HUES48 (cell line): ENCODE data around the gene TMA7B.

Source experiments
- H3K27ac ChIP-seq: one replicate; pipeline ENCODE4 v1.7.0; 2013; ENCODE audit warnings: low read depth, low read length, inconsistent platforms
- H3K27me3 ChIP-seq: 2 replicates; pipeline ENCODE4 v1.6.1; 2013; ENCODE audit warnings: mild to moderate bottlenecking, low read length; ENCODE audit not compliant: control insufficient read depth, insufficient read depth
- H3K36me3 ChIP-seq: 2 replicates; pipeline ENCODE4 v1.6.1; 2013; ENCODE audit warnings: low read length; ENCODE audit not compliant: control insufficient read depth, insufficient read depth
- H3K4me1 ChIP-seq: 2 replicates; pipeline ENCODE4 v1.6.1; 2013; ENCODE audit warnings: mild to moderate bottlenecking, low read length; ENCODE audit not compliant: control insufficient read depth, insufficient read depth
- H3K4me3 ChIP-seq: 2 replicates; pipeline ENCODE4 v1.5.1; 2013; ENCODE audit warnings: mild to moderate bottlenecking, low read depth, low read length
- H3K9ac ChIP-seq: 2 replicates; pipeline ENCODE4 v1.6.1; 2013; ENCODE audit warnings: mild to moderate bottlenecking, low read depth, low read length, moderate library complexity
- H3K9me3 ChIP-seq: 2 replicates; pipeline ENCODE4 v1.6.1; 2013; ENCODE audit warnings: low read length; ENCODE audit not compliant: control insufficient read depth, insufficient read depth

The TMA7B gene

GRCh38 chr22:39933741-39934140 is 26.5 kb upstream of the TMA7B start:
- Histone ChIP-seq H3K9me3 (no peaks in the 10 kb centered on the region), H3K36me3 (no peaks in the 10 kb centered on the region), H3K4me1 (peaks cover 31% of the 10 kb centered on the region), H3K9ac (no peak overlapping the region), H3K27ac (no peak overlapping the region), H3K4me3 (no peak overlapping the region), H3K27me3 (no peaks in the 10 kb centered on the region)

GRCh38 chr22:39935116-39935515 is 25.1 kb upstream of the TMA7B start:
- Histone ChIP-seq H3K27me3 (no peaks in the 10 kb centered on the region), H3K36me3 (no peaks in the 10 kb centered on the region), H3K4me1 (peaks cover 33% of the 10 kb centered on the region), H3K4me3 (no peak overlapping the region), H3K9ac (no peak overlapping the region), H3K9me3 (no peaks in the 10 kb centered on the region), H3K27ac (no peak overlapping the region)

- no peak overlapping the region for H3K4me3 ChIP-seq
- H3K36me3 ChIP-seq: no peaks in the 10 kb centered on the region
- H3K9me3 ChIP-seq: no peaks in the 10 kb centered on the region
- H3K27ac ChIP-seq: no peak overlapping the region
- H3K27me3 ChIP-seq: no peaks in the 10 kb centered on the region
- H3K9ac ChIP-seq: no peak overlapping the region
- H3K4me1 ChIP-seq: peaks cover 38% of the 10 kb centered on the region
These were observed 24.6 kb upstream of the TMA7B start for GRCh38 chr22:39935612-39936011.

DNA sequence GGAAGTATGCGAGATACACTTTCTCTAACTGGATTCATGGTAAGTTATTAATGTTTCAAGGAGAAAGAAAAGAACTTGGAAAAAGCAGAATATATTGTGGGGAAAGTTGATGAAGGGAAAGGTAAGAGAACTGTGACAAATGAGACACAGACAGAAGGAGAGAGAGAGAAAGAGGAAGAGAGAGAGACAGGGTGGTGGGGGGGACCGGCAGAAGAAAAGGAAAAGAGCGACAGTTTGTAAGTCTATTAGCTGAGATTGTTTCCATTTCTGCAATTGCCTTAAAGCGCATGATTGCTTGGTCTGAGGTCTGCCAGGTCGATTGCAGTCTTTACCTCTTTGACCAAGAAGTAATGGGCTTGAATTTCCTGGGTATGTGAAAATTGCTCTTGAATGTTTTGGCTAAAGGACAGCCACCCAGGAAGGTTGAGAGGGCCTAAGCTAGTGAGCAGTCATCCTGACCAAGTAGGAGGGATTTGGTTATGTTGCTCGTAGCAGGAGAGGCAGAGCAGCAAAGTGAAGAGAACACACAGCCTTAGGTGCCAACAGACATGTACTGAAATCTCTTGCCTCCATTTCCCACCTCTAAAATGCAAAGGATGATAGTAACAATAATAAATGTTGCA is 23.6 kb upstream of the TMA7B start:
- Histone ChIP-seq H3K9ac (no peak overlapping the region), H3K27me3 (no peaks in the 10 kb centered on the region), H3K4me3 (no peak overlapping the region), H3K27ac (no peak overlapping the region), H3K4me1 (peaks cover 49% of the 10 kb centered on the region), H3K36me3 (no peaks in the 10 kb centered on the region), H3K9me3 (no peaks in the 10 kb centered on the region)

- Histone ChIP-seq H3K4me3 (no peak overlapping the region), H3K36me3 (no peaks in the 10 kb centered on the region), H3K9ac (no peak overlapping the region), H3K9me3 (no peaks in the 10 kb centered on the region), H3K4me1 (peaks cover 59% of the 10 kb centered on the region), H3K27me3 (no peaks in the 10 kb centered on the region), H3K27ac (no peak overlapping the region)
These were observed 22.3 kb upstream of the TMA7B start for GRCh38 chr22:39937906-39938305.

GRCh38 chr22:39938509-39939111 is 21.6 kb upstream of the TMA7B start:
- no peak overlapping the region for H3K4me3 ChIP-seq
- H3K4me1 ChIP-seq: peaks cover 61% of the 10 kb centered on the region
- no peak overlapping the region for H3K27ac ChIP-seq
- no peak overlapping the region for H3K9ac ChIP-seq
- H3K27me3 ChIP-seq: no peaks in the 10 kb centered on the region
- no peaks in the 10 kb centered on the region for H3K9me3 ChIP-seq
- H3K36me3 ChIP-seq: no peaks in the 10 kb centered on the region

DNA sequence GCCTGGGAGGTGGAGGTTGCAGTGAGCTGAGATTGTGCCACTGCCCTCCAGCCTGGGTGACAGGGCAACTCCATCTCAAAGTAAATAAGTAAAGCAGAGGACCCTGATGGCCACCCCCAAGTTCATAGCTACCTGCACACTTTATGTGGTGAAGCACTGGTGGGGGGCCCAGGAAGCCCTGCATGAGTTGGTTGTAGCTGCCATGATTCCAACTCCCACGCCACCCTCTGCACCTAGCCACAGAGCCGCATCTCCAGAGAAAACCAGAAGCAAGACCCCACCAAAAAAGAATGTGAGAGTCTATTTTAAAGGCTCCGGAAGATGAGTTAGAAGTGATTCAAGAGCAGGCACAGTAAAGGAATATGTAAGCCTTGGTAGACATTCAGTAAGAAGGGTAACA is 20.4 kb upstream of the TMA7B start:
- Histone ChIP-seq H3K9ac (no peak overlapping the region), H3K27me3 (no peaks in the 10 kb centered on the region), H3K4me3 (no peak overlapping the region), H3K4me1 (peaks cover 66% of the 10 kb centered on the region), H3K9me3 (no peaks in the 10 kb centered on the region), H3K27ac (no peak overlapping the region), H3K36me3 (no peaks in the 10 kb centered on the region)

- Histone ChIP-seq H3K9ac (no peak overlapping the region), H3K4me1 (peaks cover 66% of the 10 kb centered on the region), H3K4me3 (no peak overlapping the region), H3K36me3 (no peaks in the 10 kb centered on the region), H3K27me3 (no peaks in the 10 kb centered on the region), H3K27ac (peak overlapping the region; percentile 64), H3K9me3 (no peaks in the 10 kb centered on the region)
These were observed 19.4 kb upstream of the TMA7B start for GRCh38 chr22:39940757-39941305.

DNA sequence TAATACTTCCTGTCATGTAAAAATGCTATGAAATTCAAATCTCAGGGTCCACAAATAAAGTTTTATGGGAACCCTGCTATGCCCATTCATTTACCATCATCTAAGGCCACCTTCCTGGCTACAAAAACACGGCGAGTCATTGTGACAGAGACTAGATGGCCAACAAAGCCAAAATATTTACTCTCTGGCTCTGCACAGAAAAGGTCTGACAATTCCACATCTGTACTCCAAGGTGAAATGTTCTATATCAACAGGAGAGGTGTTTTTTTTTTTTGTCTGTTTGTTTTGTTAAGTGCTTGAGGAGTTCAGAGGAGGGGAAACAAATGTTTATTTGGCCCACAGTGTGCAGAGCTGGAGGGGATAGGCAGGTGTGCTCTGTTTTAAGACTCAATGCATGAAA is 18.6 kb upstream of the TMA7B start:
- Histone ChIP-seq H3K4me3 (no peak overlapping the region), H3K36me3 (no peaks in the 10 kb centered on the region), H3K9ac (no peak overlapping the region), H3K27ac (peak overlapping the region; percentile 64), H3K27me3 (no peaks in the 10 kb centered on the region), H3K9me3 (no peaks in the 10 kb centered on the region), H3K4me1 (peaks cover 65% of the 10 kb centered on the region)

- Histone ChIP-seq H3K27ac (no peak overlapping the region), H3K9ac (no peak overlapping the region), H3K9me3 (no peaks in the 10 kb centered on the region), H3K4me1 (peaks cover 67% of the 10 kb centered on the region), H3K36me3 (no peaks in the 10 kb centered on the region), H3K27me3 (no peaks in the 10 kb centered on the region), H3K4me3 (no peak overlapping the region)
These were observed 17.6 kb upstream of the TMA7B start for GRCh38 chr22:39942439-39943230.

- H3K9me3 ChIP-seq: no peaks in the 10 kb centered on the region
- no peak overlapping the region for H3K27ac ChIP-seq
- H3K36me3 ChIP-seq: no peaks in the 10 kb centered on the region
- no peak overlapping the region for H3K4me3 ChIP-seq
- H3K27me3 ChIP-seq: no peaks in the 10 kb centered on the region
- H3K9ac ChIP-seq: no peak overlapping the region
- H3K4me1 ChIP-seq: peaks cover 67% of the 10 kb centered on the region
These were observed 16.9 kb upstream of the TMA7B start for GRCh38 chr22:39943337-39943736.
